ENCODE data around the gene TEPSIN.

- TF ChIP-seq CTCF (IDR thresholded peaks at IDR 0.05; ENCODE audit: insufficient read depth, low read length) (no peak), GABPA (IDR thresholded peaks at IDR 0.05; ENCODE audit: low read depth) (no peak), SPI1 (IDR thresholded peaks at IDR 0.05; ENCODE audit: borderline replicate concordance, low read depth) (no peak), POLR2AphosphoS5 (IDR thresholded peaks at IDR 0.05; ENCODE audit: low read depth) (0 out of 2 replicates have a peak, but pooled peaks have one; percentile 11)
These were observed 31.4 kb upstream of the TEPSIN start for GRCh38 chr17:81270279-81270678.
